PC-3 (cell line): ENCODE measurements around the gene LDHAL6A.

Experiments used
- CTCF ChIP-seq: fragments of 300-600 bp; sonication (generic); conservative IDR thresholded peaks from 2 replicates; pipeline ENCODE4 v1.5.1; 2017; ENCODE audit warnings: antibody characterized with exemption, low read depth, mild to moderate bottlenecking, low read length
- EZH2 ChIP-seq: fragments of 300-600 bp; sonication (generic); IDR thresholded peaks from one replicate; pipeline ENCODE4 v1.6.1; 2017; ENCODE audit warnings: antibody characterized with exemption, mild to moderate bottlenecking, low read length; ENCODE audit not compliant: unreplicated experiment

GRCh38 chr11:18495271-18495670 lies 39.6 kb downstream of the LDHAL6A start:
- TF ChIP-seq EZH2 = no peak
- TF ChIP-seq CTCF = no peak
